Measurements from ENCODE around the gene NBAS.

NBAS gene

GRCh38 chr2:15145046-15145817, 415.9 kb downstream of the NBAS start:
- FAIRE-seq (no peak), DNase-seq (ENCODE audit: insufficient read length) (no peak)
- TF ChIP-seq POLR2A (IDR thresholded peaks at IDR 0.05; ENCODE audit: low read depth, low read length) (no peak), POLR2AphosphoS5 (IDR thresholded peaks at IDR 0.05; ENCODE audit: low read depth, low read length) (no peak), TAF1 (IDR thresholded peaks at IDR 0.05; ENCODE audit: borderline replicate concordance, low read depth, low read length) (no peak)

GRCh38 chr2:15142069-15142689, 419.0 kb downstream of the NBAS start:
- FAIRE-seq (peak; percentile 99), DNase-seq (ENCODE audit: insufficient read length) (peak; percentile 60)
- TF ChIP-seq POLR2AphosphoS5 (IDR thresholded peaks at IDR 0.05; ENCODE audit: low read depth, low read length) (peak; percentile 68), POLR2A (IDR thresholded peaks at IDR 0.05; ENCODE audit: low read depth, low read length) (peak; percentile 55), TAF1 (IDR thresholded peaks at IDR 0.05; ENCODE audit: borderline replicate concordance, low read depth, low read length) (peak; percentile 66; the same call in 1 of the 2 replicates)

GRCh38 chr2:15141211-15141610, 419.9 kb downstream of the NBAS start:
- FAIRE-seq, result no peak

GRCh38 chr2:15136639-15137038, 424.5 kb downstream of the NBAS start:
- DNase-seq (ENCODE audit: insufficient read length) (no peak), FAIRE-seq (no peak)
- no peak for TF ChIP-seq POLR2AphosphoS5 (IDR thresholded peaks at IDR 0.05; ENCODE audit: low read depth, low read length)
- TF ChIP-seq TAF1 (IDR thresholded peaks at IDR 0.05; ENCODE audit: borderline replicate concordance, low read depth, low read length), result no peak
- no peak for TF ChIP-seq POLR2A (IDR thresholded peaks at IDR 0.05; ENCODE audit: low read depth, low read length)

More at GRCh38 chr2:15141211-15141610, 419.9 kb downstream of the NBAS start:
- TF ChIP-seq POLR2AphosphoS5 (IDR thresholded peaks at IDR 0.05; ENCODE audit: low read depth, low read length) (no peak), TAF1 (IDR thresholded peaks at IDR 0.05; ENCODE audit: borderline replicate concordance, low read depth, low read length) (no peak), POLR2A (IDR thresholded peaks at IDR 0.05; ENCODE audit: low read depth, low read length) (no peak)
- no peak for DNase-seq (ENCODE audit: insufficient read length)

- TF ChIP-seq POLR2A (IDR thresholded peaks at IDR 0.05; ENCODE audit: low read depth, low read length) (no peak), POLR2AphosphoS5 (IDR thresholded peaks at IDR 0.05; ENCODE audit: low read depth, low read length) (no peak), TAF1 (IDR thresholded peaks at IDR 0.05; ENCODE audit: borderline replicate concordance, low read depth, low read length) (no peak)
- FAIRE-seq (no peak), DNase-seq (ENCODE audit: insufficient read length) (no peak)
Measured at GRCh38 chr2:15134957-15135356, 426.2 kb downstream of the NBAS start.

GRCh38 chr2:15133461-15133860, 427.7 kb downstream of the NBAS start:
- TF ChIP-seq POLR2AphosphoS5 (IDR thresholded peaks at IDR 0.05; ENCODE audit: low read depth, low read length) (no peak), TAF1 (IDR thresholded peaks at IDR 0.05; ENCODE audit: borderline replicate concordance, low read depth, low read length) (no peak), POLR2A (IDR thresholded peaks at IDR 0.05; ENCODE audit: low read depth, low read length) (no peak)
- DNase-seq (ENCODE audit: insufficient read length), result no peak
- FAIRE-seq, result no peak

GRCh38 chr2:15128846-15129245, 432.3 kb downstream of the NBAS start:
- DNase-seq (ENCODE audit: insufficient read length) (no peak), FAIRE-seq (no peak)
- no peak for TF ChIP-seq POLR2A (IDR thresholded peaks at IDR 0.05; ENCODE audit: low read depth, low read length)
- TF ChIP-seq TAF1 (IDR thresholded peaks at IDR 0.05; ENCODE audit: borderline replicate concordance, low read depth, low read length), result no peak
- no peak for TF ChIP-seq POLR2AphosphoS5 (IDR thresholded peaks at IDR 0.05; ENCODE audit: low read depth, low read length)

- DNase-seq (ENCODE audit: insufficient read length) (no peak), FAIRE-seq (no peak)
- no peak for TF ChIP-seq TAF1 (IDR thresholded peaks at IDR 0.05; ENCODE audit: borderline replicate concordance, low read depth, low read length)
Measured at GRCh38 chr2:15127876-15128275, 433.3 kb downstream of the NBAS start.

- FAIRE-seq (no peak), DNase-seq (ENCODE audit: insufficient read length) (no peak)
- TF ChIP-seq POLR2AphosphoS5 (IDR thresholded peaks at IDR 0.05; ENCODE audit: low read depth, low read length) (no peak), TAF1 (IDR thresholded peaks at IDR 0.05; ENCODE audit: borderline replicate concordance, low read depth, low read length) (no peak), POLR2A (IDR thresholded peaks at IDR 0.05; ENCODE audit: low read depth, low read length) (no peak)
Measured at GRCh38 chr2:15127301-15127700, 433.8 kb downstream of the NBAS start.

- DNase-seq (ENCODE audit: insufficient read length), result no peak
- TF ChIP-seq TAF1 (IDR thresholded peaks at IDR 0.05; ENCODE audit: borderline replicate concordance, low read depth, low read length) (no peak), POLR2A (IDR thresholded peaks at IDR 0.05; ENCODE audit: low read depth, low read length) (no peak), POLR2AphosphoS5 (IDR thresholded peaks at IDR 0.05; ENCODE audit: low read depth, low read length) (no peak)
- FAIRE-seq, result no peak
Measured at GRCh38 chr2:15126373-15126772, 434.8 kb downstream of the NBAS start.

GRCh38 chr2:15122915-15123314, 438.2 kb downstream of the NBAS start:
- no peak for FAIRE-seq
- TF ChIP-seq POLR2A (IDR thresholded peaks at IDR 0.05; ENCODE audit: low read depth, low read length) (no peak), POLR2AphosphoS5 (IDR thresholded peaks at IDR 0.05; ENCODE audit: low read depth, low read length) (no peak), TAF1 (IDR thresholded peaks at IDR 0.05; ENCODE audit: borderline replicate concordance, low read depth, low read length) (no peak)
- no peak for DNase-seq (ENCODE audit: insufficient read length)

- no peak for TF ChIP-seq TAF1 (IDR thresholded peaks at IDR 0.05; ENCODE audit: borderline replicate concordance, low read depth, low read length)
- no peak for TF ChIP-seq POLR2A (IDR thresholded peaks at IDR 0.05; ENCODE audit: low read depth, low read length)
- no peak for TF ChIP-seq POLR2AphosphoS5 (IDR thresholded peaks at IDR 0.05; ENCODE audit: low read depth, low read length)
- DNase-seq (ENCODE audit: insufficient read length) (no peak), FAIRE-seq (no peak)
Measured at GRCh38 chr2:15120631-15121030, 440.5 kb downstream of the NBAS start.

Measured in GM12892 (cell line).